Measurements from ENCODE around the gene HDAC9.
"Not testable (repeated sequence)": the region's sequence is repeated elsewhere in the genome, so short reads cannot be mapped to it uniquely, and the experiment has no call there.

HDAC9 gene

DNA sequence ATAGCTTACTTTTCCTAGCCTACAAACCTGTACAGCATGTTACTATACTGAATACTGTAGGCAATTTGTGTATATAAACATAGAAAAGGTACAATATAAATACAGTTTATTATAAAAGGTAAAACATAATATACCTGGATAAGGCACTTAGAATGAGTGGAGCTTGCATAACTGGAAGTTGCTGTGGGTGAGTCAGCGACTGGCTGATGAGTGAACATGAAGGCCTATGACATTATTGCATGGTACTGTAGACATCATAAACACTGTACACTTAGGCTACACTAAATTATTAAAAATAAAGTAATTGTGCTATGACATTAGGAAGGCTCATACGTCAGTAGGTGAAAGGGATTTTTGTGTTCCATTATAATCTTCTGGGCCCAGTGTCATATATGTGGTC, 228.8 kb downstream of the HDAC9 start:
- Histone ChIP-seq H3K79me2 (ENCODE audit: insufficient read depth, low read length) (no peaks in the 10 kb centered on the region), H3K4me2 (ENCODE audit: insufficient read depth, low read length) (no peak overlapping the region), H3K9ac (ENCODE audit: low read depth, low read length) (no peak overlapping the region), H3K9me3 (ENCODE audit: insufficient read depth, low read length, severe bottlenecking) (no peaks in the 10 kb centered on the region), H3K4me1 (ENCODE audit: insufficient read depth, low read length) (no peaks in the 10 kb centered on the region), H4K20me1 (ENCODE audit: insufficient read depth, low read length) (no peaks in the 10 kb centered on the region), H3K36me3 (ENCODE audit: insufficient read depth, low read length) (no peaks in the 10 kb centered on the region), H3K27me3 (ENCODE audit: insufficient read depth, low read length, poor library complexity) (no peaks in the 10 kb centered on the region), H3K27ac (ENCODE audit: low read length) (no peak overlapping the region), H3K4me3 (ENCODE audit: low read depth in 1 of 2, low read length in 2 of 2) (no peak overlapping the region), H2AFZ (ENCODE audit: low read depth, low read length) (no peak overlapping the region)
- no peak for ATAC-seq (ENCODE audit: insufficient read depth, low read depth)
- no peak for DNase-seq
- TF ChIP-seq, protein P1, sequence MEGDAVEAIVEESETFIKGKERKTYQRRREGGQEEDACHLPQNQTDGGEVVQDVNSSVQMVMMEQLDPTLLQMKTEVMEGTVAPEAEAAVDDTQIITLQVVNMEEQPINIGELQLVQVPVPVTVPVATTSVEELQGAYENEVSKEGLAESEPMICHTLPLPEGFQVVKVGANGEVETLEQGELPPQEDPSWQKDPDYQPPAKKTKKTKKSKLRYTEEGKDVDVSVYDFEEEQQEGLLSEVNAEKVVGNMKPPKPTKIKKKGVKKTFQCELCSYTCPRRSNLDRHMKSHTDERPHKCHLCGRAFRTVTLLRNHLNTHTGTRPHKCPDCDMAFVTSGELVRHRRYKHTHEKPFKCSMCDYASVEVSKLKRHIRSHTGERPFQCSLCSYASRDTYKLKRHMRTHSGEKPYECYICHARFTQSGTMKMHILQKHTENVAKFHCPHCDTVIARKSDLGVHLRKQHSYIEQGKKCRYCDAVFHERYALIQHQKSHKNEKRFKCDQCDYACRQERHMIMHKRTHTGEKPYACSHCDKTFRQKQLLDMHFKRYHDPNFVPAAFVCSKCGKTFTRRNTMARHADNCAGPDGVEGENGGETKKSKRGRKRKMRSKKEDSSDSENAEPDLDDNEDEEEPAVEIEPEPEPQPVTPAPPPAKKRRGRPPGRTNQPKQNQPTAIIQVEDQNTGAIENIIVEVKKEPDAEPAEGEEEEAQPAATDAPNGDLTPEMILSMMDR (IDR thresholded peaks at IDR 0.05; ENCODE audit: borderline replicate concordance, extremely low read depth, low read length, poor library complexity, severe bottlenecking): no peak
- no peak for TF ChIP-seq EZH2 (IDR thresholded peaks at IDR 0.05; ENCODE audit: borderline replicate concordance, low read depth, low read length, severe bottlenecking)

- no peak overlapping the region for H3K4me3 ChIP-seq (ENCODE audit: low read depth in 1 of 2, low read length in 2 of 2)
- no peak overlapping the region for H2AFZ ChIP-seq (ENCODE audit: low read depth, low read length)
- H3K27ac ChIP-seq (ENCODE audit: low read length): no peak overlapping the region
- no peak overlapping the region for H3K9ac ChIP-seq (ENCODE audit: low read depth, low read length)
- TF ChIP-seq EZH2 (IDR thresholded peaks at IDR 0.05; ENCODE audit: borderline replicate concordance, low read depth, low read length, severe bottlenecking): no peak
- TF ChIP-seq, protein P1 (IDR thresholded peaks at IDR 0.05; ENCODE audit: borderline replicate concordance, extremely low read depth, low read length, poor library complexity, severe bottlenecking): no peak
- H3K9me3 ChIP-seq (ENCODE audit: insufficient read depth, low read length, severe bottlenecking): peaks cover under 1% of the 10 kb centered on the region
- H4K20me1 ChIP-seq (ENCODE audit: insufficient read depth, low read length): no peaks in the 10 kb centered on the region
- ATAC-seq (ENCODE audit: insufficient read depth, low read depth) (no peak), DNase-seq (no peak)
- H3K4me2 ChIP-seq (ENCODE audit: insufficient read depth, low read length): no peak overlapping the region
- H3K36me3 ChIP-seq (ENCODE audit: insufficient read depth, low read length): no peaks in the 10 kb centered on the region
- no peaks in the 10 kb centered on the region for H3K27me3 ChIP-seq (ENCODE audit: insufficient read depth, low read length, poor library complexity)
- H3K79me2 ChIP-seq (ENCODE audit: insufficient read depth, low read length): no peaks in the 10 kb centered on the region
- no peaks in the 10 kb centered on the region for H3K4me1 ChIP-seq (ENCODE audit: insufficient read depth, low read length)
These were observed 231.7 kb downstream of the HDAC9 start for GRCh38 chr7:18727115-18727870.

GRCh38 chr7:18736012-18736411, 240.5 kb downstream of the HDAC9 start:
- not testable (repeated sequence) for H3K36me3 ChIP-seq (ENCODE audit: insufficient read depth, low read length); H2AFZ ChIP-seq (ENCODE audit: low read depth, low read length); H3K4me1 ChIP-seq (ENCODE audit: insufficient read depth, low read length); DNase-seq; H3K4me2 ChIP-seq (ENCODE audit: insufficient read depth, low read length); H3K79me2 ChIP-seq (ENCODE audit: insufficient read depth, low read length); H3K9me3 ChIP-seq (ENCODE audit: insufficient read depth, low read length, severe bottlenecking); H3K27ac ChIP-seq (ENCODE audit: low read length); H4K20me1 ChIP-seq (ENCODE audit: insufficient read depth, low read length); ATAC-seq (ENCODE audit: insufficient read depth, low read depth); H3K4me3 ChIP-seq (ENCODE audit: low read depth in 1 of 2, low read length in 2 of 2); H3K9ac ChIP-seq (ENCODE audit: low read depth, low read length); H3K27me3 ChIP-seq (ENCODE audit: insufficient read depth, low read length, poor library complexity)

- Histone ChIP-seq H3K36me3 (ENCODE audit: insufficient read depth, low read length) (no peaks in the 10 kb centered on the region), H2AFZ (ENCODE audit: low read depth, low read length) (no peak overlapping the region), H3K9me3 (ENCODE audit: insufficient read depth, low read length, severe bottlenecking) (no peaks in the 10 kb centered on the region), H3K4me3 (ENCODE audit: low read depth in 1 of 2, low read length in 2 of 2) (no peak overlapping the region), H3K27me3 (ENCODE audit: insufficient read depth, low read length, poor library complexity) (no peaks in the 10 kb centered on the region), H3K79me2 (ENCODE audit: insufficient read depth, low read length) (no peaks in the 10 kb centered on the region), H3K4me1 (ENCODE audit: insufficient read depth, low read length) (no peaks in the 10 kb centered on the region), H3K27ac (ENCODE audit: low read length) (no peak overlapping the region), H3K9ac (ENCODE audit: low read depth, low read length) (no peak overlapping the region), H4K20me1 (ENCODE audit: insufficient read depth, low read length) (no peaks in the 10 kb centered on the region), H3K4me2 (ENCODE audit: insufficient read depth, low read length) (no peak overlapping the region)
- ATAC-seq (ENCODE audit: insufficient read depth, low read depth): peak; percentile 31; the same call in 2 of the 3 replicates
- no peak for DNase-seq
- TF ChIP-seq, protein P1 (IDR thresholded peaks at IDR 0.05; ENCODE audit: borderline replicate concordance, extremely low read depth, low read length, poor library complexity, severe bottlenecking): no peak
- no peak for TF ChIP-seq EZH2 (IDR thresholded peaks at IDR 0.05; ENCODE audit: borderline replicate concordance, low read depth, low read length, severe bottlenecking)
These were observed 245.0 kb downstream of the HDAC9 start for GRCh38 chr7:18740579-18740988.

All from DND-41 (cell line).